Stimulated activated CD4-positive, alpha-beta T cell treated with anti-CD3 and anti-CD28 coated beads, TNF-alpha, amount 100 ng/mL, for 4 hours (primary cell): ENCODE measurements around the gene SPAG16.

Experiments used
- DNase-seq, 3 experiments: peaks; one replicate each; pipeline ENCODE4 v3.0.0-alpha.2; 2020; ENCODE audit warnings: low read depth in 3 of 3

The SPAG16 gene

DNA sequence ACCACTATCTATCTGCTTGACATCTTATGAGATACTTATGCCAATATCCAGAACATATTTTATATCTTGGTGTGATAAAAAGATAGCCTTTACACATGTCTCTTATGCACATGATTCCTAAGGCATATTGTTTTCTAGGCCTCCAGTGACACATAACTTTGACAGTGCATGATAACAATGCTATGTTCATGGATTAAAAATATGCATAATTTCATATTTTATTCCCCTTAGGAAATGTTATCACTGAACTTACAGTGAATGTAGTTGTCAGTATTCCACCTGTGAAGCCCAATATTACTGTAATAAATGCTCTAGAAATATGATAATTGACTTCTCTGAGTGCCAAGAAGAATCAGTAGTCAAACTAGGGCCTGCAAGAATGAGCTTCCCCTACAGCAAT is 532.3 kb downstream of the SPAG16 start:
- no peak for DNase-seq

DNA sequence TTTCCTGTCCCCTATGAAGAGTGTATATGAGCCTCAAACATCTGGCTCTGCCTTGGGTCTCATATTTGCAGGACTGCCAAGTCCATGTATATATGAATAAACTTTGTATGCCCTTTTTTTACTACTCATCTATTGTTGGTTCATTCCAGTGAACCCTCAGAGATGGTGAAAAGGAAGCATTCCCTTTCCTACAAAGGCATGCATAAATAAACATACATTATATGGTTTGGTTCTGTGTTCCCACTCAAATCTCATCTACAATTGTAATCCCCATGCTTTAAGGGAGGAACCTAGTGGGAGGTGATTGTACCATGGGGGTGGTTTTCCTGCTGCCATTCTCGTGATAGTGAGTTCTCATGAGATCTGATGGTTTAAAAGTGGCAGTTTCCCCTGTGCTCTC is 534.2 kb downstream of the SPAG16 start:
- no peak for DNase-seq

DNA sequence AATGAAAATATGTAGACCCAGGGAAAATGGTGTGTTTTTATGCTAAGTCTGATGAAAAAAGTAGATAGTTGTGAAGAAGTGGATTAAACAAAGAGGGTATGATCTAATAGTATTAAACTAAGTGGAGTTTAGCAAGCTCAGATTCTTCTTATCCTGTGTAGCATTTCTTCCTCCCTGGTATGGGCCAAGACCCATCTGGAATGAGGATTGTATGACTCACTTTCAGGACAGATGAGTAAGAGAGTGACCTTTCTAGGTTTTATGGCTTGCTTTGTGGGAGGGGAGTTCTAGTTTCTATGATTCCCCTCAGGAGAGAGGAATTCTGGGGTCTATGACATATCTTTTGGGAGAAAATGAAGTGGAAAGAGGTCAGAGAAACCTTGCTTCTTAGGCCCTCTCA is 550.1 kb downstream of the SPAG16 start:
- no peak for DNase-seq

DNA sequence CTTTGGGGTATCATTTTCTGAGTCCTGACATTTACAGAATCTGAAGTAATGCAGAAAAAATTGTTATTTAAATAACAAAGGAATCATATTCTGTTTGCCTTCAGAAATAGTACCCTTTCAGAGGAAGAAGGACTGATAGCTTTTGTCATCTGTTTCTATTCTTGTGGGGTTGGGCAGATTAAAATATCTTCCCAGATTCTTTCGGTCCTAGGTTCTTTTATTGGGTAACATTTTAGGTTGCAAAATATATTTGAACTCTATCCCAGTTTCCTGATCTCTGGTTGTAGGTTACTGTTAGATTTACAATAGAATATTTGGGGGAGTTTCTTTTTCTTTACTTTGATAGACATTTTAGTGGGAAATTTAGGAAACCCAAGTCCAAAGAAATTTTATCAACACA is 550.5 kb downstream of the SPAG16 start:
- DNase-seq = no peak

DNA sequence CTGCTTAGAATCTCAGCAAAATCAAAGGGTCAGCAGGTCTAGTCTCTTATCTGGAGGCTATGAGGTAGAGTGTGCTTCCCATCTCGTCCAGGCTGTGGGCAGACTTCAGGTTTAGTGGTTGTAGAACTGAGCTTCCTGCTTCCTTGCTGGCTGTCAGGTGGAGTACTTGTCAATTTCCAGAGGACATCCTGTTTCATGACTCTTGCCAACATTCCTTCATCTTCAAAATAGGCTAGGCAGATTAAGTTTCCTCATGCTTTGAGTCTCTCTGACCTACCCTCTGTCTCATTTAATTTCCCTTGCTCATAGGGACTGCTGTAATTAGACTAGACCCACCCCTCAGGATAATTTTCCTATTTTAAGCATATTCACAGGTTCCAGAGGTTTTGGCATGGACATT is 562.6 kb downstream of the SPAG16 start:
- DNase-seq = no peak

DNA sequence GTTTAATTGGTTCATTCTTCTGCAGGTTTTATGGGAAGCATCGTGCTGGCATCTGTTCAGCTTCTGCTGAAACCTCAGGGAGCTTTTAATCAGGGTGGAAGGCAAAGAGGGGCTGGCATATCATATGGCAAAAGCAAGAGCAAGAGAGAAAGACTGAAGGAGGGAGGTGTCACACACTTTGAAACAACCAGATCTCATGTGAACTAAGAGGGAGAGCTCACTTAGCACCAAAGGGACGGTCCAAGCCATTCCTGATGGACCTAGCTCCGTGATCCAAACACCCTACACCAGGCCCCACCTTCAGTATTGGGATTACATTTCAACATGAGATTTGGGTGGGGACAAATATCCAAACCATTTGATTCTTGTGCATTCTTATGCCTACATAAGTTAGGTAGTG is 563.1 kb downstream of the SPAG16 start:
- DNase-seq = no peak

DNA sequence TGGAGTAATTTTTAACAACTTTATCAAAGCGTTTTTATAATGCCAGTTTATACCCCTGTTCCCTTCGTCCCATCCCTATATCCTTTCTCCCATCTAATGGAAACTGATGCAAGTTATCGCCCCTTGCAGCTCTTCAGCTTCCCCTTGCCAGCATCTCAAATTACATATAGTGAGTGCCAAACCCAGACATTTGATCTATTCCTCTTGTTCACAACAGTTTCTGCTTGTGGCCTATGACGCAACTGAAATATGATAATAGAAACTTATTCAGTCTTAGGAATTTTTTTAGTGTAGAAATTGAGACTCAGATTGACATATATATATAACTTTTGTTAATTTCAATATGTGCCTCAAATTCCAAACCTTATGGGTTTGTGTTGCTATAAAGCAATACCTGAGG is 564.4 kb downstream of the SPAG16 start:
- DNase-seq = no peak

DNA sequence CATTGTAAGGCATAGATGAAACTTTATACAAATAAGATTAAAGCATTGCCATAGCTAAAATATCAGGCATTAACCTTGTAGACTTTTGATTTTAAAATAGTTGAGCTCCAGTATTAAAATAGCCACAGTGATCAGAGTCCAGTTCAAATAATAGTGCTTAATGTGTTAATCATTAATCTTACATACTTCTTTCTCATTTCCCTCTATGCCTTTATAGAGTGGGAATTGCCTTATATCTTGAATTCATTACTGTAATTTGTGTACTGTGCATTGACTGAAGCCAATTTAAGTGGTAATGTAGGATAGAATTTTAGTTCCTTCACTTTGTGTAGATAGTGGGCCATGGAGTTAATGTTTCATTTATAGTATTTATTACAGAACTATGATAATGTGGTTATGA is 577.4 kb downstream of the SPAG16 start:
- no peak for DNase-seq

DNA sequence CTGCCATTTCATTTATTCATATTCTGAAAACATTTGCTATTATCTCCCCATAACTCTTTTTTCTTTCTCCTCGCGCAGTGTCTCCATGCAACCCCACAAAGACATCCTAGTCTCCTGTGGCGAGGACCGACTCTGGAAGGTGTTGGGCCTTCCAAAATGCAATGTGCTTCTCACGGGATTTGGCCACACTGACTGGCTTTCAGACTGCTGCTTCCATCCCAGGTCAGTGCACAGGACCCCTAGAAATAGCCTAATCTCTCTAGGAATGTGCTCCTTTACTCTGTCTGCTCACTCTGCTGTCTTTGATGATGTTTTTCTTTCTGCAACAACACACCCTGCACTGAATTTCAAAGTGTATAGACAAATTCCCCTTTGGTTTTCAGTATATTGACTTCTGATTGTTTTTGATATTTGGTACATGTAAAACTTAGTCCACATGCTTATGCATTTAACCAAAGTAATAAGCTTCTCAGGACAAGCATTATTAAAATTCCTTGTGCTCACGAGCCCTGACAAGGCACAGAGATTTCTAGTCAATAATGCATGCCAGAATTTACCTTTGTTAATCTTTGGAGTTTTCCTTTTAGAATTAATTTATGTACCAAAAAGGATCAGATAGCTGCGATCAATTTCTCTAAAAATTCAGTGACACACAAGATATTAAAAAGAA is 578.3 kb downstream of the SPAG16 start:
- DNase-seq = no peak

DNA sequence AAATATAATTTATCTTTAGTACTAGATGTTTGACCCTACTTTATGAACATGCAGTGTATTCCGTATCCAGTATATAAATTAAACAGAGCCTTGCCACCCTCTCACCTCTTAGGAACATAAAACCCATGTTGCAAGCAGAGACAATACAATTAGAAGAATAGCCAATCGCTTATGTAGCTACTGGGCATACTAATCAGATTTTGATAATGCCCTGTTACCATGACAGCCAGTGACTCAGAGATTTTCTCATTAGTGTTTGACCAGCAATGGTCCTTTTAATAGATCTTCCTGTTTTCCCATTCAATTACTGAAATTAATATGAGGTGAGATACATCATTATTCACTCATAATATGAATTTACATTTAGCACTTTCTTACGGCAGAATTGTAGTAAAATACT is 579.3 kb downstream of the SPAG16 start:
- DNase-seq = no peak

DNA sequence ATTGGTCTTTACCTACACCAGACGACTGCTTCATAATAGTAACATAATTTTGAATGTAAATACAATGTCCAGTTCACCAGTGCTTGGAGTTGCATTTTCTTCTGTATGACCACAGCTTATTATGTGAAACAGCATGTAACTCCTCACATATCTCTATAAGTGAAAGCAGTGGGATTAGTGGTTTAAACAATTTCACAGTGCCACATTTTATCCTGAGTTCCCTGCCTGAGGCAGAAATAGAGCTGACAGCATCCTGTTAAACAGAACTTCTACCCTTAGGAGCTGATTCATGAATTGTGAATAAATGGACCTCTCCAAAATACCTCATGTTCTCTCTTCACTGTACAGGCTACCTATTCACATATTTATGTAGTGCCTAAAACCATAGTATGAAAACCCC is 584.3 kb downstream of the SPAG16 start:
- no peak for DNase-seq

DNA sequence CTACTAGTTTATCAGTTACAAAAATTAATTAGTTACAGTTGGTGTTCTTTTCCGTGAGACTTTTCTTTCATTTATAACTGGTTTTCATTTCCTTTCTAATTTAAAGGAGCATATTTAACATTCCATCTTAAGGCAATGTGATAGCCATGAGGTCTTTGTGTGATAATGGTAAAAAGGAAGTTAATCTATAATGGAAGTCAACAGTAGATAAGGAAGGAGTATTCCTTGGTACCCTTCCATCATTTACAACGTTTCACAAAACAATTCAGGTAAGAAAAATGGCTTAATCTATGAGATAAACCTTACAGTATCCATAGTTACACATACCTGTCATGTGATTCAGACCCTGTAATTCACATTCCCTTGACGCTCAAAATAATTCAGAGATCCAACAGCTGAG is 601.2 kb downstream of the SPAG16 start:
- DNase-seq = no peak

DNA sequence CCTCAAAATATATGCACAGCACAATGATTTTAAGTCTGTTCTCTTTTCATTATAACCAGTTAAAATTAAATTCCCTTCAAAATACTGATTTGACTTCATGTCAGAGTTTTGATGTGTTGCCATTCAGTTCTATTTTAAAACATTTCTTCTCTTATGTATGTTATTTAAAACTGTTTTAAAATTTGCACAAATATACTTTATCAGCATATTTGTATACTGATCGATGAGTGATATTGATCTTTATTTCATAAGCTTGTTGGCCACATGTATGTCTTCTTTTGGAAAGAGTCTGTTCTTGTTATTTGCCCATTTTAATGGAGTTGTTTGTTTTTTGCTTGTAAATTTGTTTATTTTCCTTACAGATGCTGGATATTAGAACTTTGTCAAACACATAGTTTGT is 630.2 kb downstream of the SPAG16 start:
- DNase-seq = no peak

DNA sequence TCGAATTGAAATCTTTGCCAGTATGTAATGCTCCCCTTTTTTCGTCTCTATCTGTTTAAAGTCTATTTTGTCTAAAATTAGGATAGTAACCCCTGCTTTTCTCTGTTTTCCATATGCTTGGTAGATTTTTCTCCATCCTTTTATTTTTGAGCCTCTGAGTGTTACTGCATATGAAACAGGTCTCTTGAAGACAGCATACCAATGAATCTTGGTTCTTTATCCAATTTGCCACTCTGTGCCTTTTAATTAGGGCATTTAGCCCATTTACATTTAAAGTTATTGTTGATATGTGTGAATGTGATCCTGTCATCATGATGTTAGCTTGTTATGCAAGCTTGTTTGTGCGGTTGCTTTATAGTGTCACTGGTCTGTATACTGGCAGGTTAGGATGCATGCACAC is 635.8 kb downstream of the SPAG16 start:
- no peak for DNase-seq

DNA sequence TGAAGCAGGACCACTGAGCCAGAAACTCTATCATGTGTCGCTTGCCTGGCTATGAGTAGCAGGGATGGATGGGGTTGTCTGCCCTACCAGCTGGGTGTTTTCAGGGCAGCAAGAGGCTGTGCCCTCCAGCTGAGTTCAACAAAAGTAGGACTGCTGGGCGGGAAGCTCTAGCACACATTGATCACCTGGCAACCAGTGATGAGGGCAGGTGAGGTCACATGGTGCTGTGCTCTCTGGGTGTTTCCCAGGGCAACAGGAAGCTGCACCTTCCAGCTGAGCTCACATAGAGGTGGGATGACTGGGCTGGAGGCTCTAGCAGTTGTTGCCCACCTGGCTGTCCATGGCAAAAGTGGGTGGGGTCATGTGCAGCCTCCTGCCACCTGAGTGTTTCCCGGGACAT is 639.3 kb downstream of the SPAG16 start:
- no peak for DNase-seq

DNA sequence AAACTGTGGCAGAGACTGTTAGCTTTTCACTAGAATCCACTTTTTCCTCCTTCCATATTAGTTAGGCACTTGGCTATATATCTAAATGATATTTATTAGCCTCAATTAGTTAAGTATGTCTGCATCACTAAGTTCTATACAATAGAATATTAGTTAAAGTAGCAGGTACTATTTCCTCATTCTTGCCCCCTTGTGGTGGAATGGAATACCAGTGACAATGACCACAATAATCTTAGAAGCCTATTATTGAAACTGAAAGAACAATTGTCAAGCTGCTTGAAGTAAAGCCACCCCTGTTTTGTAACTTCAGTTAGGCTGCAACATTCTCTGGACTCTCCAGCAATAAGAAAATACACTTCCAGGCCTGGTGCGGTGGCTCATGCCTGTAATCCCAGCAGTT is 650.3 kb downstream of the SPAG16 start:
- no peak for DNase-seq

DNA sequence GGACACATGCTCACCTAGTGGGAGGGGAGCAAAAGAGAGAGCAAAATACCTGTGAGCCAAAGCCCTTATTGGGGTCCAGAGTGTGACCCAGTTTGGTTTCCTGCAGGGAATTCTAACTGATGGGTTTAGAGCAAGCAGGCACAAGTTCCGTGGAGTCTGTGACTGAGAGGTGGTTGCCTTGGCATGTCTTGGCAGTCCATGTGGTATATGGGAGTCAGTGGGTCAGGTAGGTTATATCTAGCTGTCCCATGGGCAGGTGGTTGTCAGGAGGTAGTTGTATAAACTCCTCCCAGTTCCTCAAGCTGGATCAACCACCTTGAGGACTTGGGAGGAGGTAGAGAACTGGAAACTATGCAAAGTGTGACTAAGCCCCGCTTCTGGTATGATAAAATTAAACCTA is 673.8 kb downstream of the SPAG16 start:
- DNase-seq = no peak

DNA sequence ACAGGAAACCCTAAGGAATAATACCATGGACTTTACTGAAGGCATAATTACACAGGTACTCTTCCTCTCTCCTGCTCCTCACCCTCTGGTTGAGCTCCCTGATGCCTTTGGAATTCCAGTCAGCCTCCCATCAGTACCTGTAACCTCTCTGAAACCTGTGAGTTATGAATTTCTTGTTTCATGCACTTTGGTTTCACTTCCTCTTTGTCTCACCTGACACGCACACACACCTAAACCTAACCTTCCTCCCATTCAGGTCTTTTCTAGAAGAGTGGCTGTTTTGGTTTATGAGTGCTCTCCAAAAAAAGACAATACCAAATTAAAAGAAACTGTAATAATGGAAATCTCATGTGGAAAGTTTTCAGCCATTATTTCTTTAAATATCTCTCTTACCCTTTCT is 675.3 kb downstream of the SPAG16 start:
- DNase-seq = no peak

DNA sequence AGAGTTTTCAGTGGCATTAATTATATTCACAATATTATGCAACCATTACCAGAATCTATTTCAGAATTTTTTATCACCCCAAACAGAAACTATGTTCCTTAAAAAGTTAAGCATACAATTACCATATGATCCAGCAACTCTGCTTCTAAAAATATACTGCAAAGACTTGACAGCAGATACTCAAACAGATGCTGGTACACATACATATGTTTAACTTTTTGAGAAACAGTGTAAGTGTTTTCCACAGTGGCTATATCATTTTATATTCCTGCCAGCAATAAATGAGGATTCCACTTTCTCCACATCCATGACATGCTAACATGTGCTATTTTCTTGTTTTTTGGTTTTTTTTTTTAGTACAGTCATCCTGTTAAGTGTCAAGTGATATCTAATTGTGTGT is 687.3 kb downstream of the SPAG16 start:
- no peak for DNase-seq

DNA sequence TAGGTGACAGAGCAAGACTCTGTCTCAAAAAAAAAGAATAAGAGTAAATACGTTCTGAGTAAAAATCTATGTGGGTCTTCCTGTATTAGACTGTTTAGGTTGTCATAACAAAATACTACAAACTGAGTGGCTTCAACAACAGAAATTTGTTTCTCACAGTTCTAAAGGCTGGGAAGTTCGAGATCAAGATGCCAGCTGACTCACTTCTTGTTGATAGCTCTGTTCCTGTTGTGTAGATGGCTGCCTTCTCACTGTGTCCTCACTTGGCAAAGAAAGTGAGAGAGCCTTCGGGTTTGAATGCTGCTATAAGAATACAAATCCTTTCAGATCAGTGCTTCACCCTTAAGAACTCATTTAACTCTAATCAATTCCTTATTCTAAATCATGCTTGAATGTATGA is 696.6 kb downstream of the SPAG16 start:
- no peak for DNase-seq

DNA sequence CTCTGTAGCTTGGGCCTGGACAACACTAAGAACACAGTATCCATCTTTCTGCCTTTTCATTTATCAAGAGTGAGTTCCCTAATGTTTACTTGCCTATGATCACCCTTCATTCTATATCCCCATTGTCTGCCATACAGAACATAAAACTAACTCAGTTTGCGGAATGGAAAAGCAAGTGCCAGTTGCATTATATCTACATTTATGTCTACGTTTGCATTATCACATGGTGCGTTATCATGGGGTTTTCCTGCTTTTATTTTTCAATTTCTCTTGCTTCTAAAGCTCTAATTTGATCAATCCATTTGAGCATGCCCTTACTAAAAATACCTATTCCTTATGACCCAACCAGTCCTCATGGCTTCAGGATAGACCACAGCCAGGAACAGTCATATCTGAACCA is 704.9 kb downstream of the SPAG16 start:
- DNase-seq = no peak

DNA sequence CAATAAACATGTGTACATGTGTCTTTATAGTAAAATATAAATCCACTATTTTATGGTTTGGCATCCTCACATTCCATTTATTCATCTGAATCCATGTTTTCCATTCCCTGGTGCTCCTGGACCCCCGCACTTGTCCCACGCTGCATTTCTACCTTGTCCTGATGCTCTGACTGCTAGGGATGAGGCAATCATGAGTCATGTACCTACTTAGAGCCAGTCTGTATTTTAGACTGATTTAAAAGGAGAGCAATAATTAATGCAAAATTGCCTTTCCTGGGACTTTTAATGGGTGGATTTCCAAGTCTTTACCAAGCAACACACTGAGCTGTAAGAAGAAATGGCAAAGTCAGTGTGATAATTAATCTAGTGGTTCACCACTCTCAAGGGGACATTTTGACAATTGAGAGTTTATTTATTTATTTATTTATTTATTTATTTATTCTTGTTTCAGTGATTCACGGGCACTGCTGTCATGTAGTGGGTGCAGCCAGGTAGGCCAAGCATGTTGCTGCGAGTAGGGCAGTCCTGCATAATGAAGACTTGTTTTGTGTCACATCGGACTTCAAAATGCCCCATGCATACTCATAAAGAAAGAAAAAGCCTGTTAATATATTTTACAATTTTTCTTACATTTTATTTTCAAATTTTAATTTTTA is 707.3 kb downstream of the SPAG16 start:
- no peak for DNase-seq

DNA sequence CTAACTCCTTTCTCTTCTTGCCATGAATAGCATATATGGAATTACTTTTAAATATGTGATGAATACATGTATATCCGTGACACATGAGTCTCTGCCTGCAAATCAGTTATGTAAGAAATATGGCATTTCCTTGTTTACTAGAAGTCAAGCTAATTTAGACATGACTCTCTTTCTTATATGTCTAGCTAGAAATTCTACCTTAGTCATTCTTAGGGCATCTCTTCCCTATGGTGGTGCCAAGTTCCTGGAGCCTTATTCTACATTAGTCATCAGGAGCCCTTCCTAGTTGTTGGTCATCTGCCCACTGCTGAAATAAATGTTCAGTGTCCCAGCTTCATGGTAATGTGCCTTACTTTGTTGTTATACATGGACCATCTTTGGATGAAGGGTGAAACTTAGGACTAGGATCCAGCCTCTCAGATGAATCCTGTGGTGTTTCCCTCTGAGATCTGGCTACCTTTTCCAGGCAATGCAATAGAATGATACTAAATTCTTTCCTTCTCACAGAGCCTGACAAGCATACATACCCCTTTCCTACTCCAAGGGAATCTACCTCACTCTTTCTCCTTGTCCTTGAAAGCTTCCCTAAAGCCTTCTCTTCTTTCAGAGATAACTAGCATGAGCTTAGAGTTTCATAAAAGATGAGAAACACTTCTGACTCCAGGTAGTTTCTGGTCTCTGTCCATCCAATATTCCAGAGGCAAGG is 711.3 kb downstream of the SPAG16 start:
- no peak for DNase-seq
